Measurements from ENCODE around the gene CACNG6. TPM values are rescaled to one million over a fixed set of nuclear protein-coding genes. Genes with fewer than 3 reads are reported as not detected.
"Not testable (repeated sequence)": the region's sequence is repeated elsewhere in the genome, so short reads cannot be mapped to it uniquely, and the experiment has no call there.

CACNG6 gene
- total and polyA plus RNA-seq, 10 donors: not detected

DNA sequence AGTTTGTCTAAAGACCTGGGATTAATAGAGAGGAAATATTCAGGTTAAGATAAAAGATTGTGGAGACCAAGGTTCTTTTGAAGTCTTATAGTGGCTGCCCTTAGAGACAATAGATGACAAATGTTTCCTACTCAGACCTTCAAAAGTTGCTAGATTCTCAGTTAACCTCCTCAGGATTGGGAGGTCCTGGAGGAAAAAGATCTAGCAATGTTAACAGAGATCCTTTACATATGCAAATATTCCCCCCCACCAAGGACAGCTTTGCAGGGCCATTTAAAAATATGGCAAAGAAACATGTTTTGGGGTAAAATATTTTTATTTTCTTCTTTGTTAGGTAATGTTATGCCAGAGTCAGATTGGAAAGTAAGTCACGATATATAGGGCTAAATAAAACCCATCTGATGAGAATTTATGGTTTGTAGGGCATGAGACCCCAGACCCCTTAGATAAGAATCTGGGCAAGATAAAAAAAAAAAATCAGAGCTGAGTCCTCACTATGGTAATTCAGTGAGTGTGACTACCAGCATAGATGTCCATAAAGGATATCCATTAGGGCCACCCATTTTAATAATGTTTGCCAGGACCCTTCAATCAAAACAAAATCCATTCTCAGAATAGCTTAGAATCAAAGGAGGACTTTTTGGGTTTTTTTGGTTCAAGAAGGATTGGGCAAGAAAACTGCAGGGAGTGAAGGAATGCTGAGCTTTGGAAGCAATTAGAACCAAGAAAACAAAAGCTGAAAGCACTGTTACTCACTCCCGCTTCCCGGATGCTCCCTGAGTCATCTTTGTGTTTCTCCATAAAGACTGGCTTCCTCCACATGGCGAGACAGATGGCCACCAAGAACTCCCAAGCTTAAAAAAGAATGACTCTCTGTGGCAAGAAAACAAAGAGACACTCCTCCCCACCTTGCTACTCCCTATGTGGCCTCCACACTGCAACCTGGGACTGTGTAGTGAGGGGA is 44.1 kb downstream of the CACNG6 start:
- peaks cover 0 to 10% (median 0%) of the 10 kb centered on the region in 6 donors for H3K4me1 ChIP-seq
- 60 to 78% (median 67%) methylated on average over 4 of the region's 4 CpGs for WGBS, 5 donors
- H3K27ac ChIP-seq: no peak overlapping the region
- TF ChIP-seq POLR2AphosphoS5 (IDR thresholded peaks at IDR 0.05) (no peak), CTCF (IDR thresholded peaks at IDR 0.05 in 8 of 11, conservative IDR thresholded peaks at IDR 0.05 in 3 of 11) (no peak), POLR2A (IDR thresholded peaks at IDR 0.05) (no peak)
- intact Hi-C loops (cut with DNase I; ENCODE audit: low total_unique reads): no loop called here
- peaks cover 0 to 59% (median 0%) of the 10 kb centered on the region in 7 donors for H3K27me3 ChIP-seq (replicated peaks in 1 of 7)
- DNase-seq: no peak
- no peak overlapping the region for H3K4me3 ChIP-seq
- peaks cover 0 to 8% (median 0%) of the 10 kb centered on the region in 6 donors for H3K36me3 ChIP-seq
- H3K9me3 ChIP-seq: no peaks in the 10 kb centered on the region

- H3K27ac ChIP-seq; H3K9me3 ChIP-seq; intact Hi-C loops (cut with DNase I; ENCODE audit: low total_unique reads); H3K4me3 ChIP-seq; H3K4me1 ChIP-seq; DNase-seq: not testable (repeated sequence)
- Histone ChIP-seq H3K27me3 (replicated peaks in 1 of 7) (peaks cover 0 to 57% (median 0%) of the 10 kb centered on the region in 7 donors), H3K36me3 (peaks cover 0 to 15% (median 0%) of the 10 kb centered on the region in 6 donors)
- 64 to 74% (median 68%) methylated on average over 5 of the region's 5 CpGs for WGBS, 5 donors
Observed at GRCh38 chr19:54036542-54036941, 45.1 kb downstream of the CACNG6 start.

GRCh38 chr19:54040003-54040402 is 48.6 kb downstream of the CACNG6 start:
- Histone ChIP-seq H3K4me1 (no peaks in the 10 kb centered on the region), H3K27me3 (replicated peaks in 1 of 7) (peaks cover 0 to 56% (median 0%) of the 10 kb centered on the region in 7 donors), H3K9me3 (no peaks in the 10 kb centered on the region), H3K36me3 (peaks cover 0 to 22% (median 0%) of the 10 kb centered on the region in 6 donors), H3K4me3 (no peak overlapping the region), H3K27ac (no peak overlapping the region)
- intact Hi-C loops (cut with DNase I; ENCODE audit: low total_unique reads): no loop called here
- TF ChIP-seq POLR2A (IDR thresholded peaks at IDR 0.05) (no peak), POLR2AphosphoS5 (IDR thresholded peaks at IDR 0.05) (no peak), CTCF (IDR thresholded peaks at IDR 0.05 in 8 of 11, conservative IDR thresholded peaks at IDR 0.05 in 3 of 11) (no peak)
- no peak for DNase-seq
- 69 to 87% (median 80%) methylated on average over 4 of the region's 4 CpGs for WGBS, 5 donors

DNA sequence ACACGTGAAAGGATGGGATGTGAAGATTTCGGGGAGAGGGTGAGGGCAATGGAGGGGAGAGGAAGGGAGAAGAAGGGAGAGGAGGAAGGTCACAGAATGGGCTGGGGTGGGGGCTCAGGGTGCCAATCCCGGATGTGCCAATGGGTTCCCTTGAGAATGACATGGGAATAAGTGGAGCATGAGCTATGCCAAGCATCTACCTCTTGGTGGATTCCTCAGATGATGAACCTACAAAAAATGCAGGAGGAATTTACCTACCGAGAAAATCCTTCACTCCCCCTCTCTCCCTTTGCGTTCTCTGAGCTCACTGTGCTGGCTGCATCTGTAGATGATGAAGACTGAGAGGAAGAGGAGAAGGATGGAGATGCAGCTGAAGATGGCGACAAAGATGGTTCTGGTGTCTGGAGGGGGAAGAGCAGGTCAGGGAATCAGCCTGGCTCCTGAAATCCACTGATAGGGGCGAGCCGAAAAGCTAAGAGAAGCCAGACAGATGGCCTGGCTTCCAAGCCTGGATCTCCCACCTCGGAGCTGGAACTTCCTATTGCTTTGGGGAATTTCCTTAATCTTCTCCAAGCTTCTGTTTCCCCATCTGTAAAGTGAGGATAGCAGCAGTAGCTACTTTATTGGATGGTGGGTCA is 50.7 kb downstream of the CACNG6 start:
- peaks cover 0 to 75% (median 0%) of the 10 kb centered on the region in 7 donors for H3K27me3 ChIP-seq (replicated peaks in 1 of 7)
- peaks cover 0 to 22% (median 0%) of the 10 kb centered on the region in 6 donors for H3K36me3 ChIP-seq
- 59 to 77% (median 62%) methylated on average over 9 of the region's 9 CpGs for WGBS, 5 donors
- no peak overlapping the region for H3K4me3 ChIP-seq
- TF ChIP-seq POLR2AphosphoS5 (IDR thresholded peaks at IDR 0.05): no peak
- no peak for TF ChIP-seq CTCF (IDR thresholded peaks at IDR 0.05 in 8 of 11, conservative IDR thresholded peaks at IDR 0.05 in 3 of 11)
- TF ChIP-seq POLR2A (IDR thresholded peaks at IDR 0.05): no peak
- H3K4me1 ChIP-seq: peaks cover 0 to 3% (median 0%) of the 10 kb centered on the region in 6 donors
- intact Hi-C loops (cut with DNase I; ENCODE audit: low total_unique reads): no loop called here
- DNase-seq: no peak
- no peaks in the 10 kb centered on the region for H3K9me3 ChIP-seq
- no peak overlapping the region for H3K27ac ChIP-seq
